ENCODE data around the gene SLC8A1.

DNA sequence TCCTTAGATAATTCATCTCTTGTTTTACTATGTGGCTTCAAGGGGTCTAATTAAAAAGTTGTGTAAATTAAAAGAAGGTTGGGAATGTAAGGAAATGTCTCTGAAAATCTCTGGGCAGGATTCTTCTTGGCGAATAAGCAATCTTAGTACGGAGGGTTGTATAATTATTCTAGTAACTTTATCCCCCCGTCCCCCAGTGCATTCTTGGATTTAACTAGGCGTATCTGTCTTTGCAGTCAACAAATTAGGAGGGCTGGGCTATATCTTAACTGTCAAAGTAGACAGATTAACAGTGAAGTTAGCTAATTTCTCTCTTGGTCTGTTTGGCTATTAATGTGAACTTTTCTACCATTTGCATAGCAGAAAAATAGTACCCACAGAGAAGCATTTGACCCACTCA lies 343.0 kb downstream of the SLC8A1 start:
- TF ChIP-seq, protein P1, sequence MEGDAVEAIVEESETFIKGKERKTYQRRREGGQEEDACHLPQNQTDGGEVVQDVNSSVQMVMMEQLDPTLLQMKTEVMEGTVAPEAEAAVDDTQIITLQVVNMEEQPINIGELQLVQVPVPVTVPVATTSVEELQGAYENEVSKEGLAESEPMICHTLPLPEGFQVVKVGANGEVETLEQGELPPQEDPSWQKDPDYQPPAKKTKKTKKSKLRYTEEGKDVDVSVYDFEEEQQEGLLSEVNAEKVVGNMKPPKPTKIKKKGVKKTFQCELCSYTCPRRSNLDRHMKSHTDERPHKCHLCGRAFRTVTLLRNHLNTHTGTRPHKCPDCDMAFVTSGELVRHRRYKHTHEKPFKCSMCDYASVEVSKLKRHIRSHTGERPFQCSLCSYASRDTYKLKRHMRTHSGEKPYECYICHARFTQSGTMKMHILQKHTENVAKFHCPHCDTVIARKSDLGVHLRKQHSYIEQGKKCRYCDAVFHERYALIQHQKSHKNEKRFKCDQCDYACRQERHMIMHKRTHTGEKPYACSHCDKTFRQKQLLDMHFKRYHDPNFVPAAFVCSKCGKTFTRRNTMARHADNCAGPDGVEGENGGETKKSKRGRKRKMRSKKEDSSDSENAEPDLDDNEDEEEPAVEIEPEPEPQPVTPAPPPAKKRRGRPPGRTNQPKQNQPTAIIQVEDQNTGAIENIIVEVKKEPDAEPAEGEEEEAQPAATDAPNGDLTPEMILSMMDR (IDR thresholded peaks at IDR 0.05) = no peak
- TF ChIP-seq POLR2A (IDR thresholded peaks at IDR 0.05) = no peak
